H1 (cell line): ENCODE measurements around the gene BRICD5. TPM values are rescaled to one million over a fixed set of nuclear protein-coding genes. Genes with fewer than 3 reads are reported as not detected.

Experiments used
- CTCF ChIA-PET: fragments of 300-600 bp; sonication (Branson Sonifier 250); formaldehyde crosslinking; loops from one replicate; lab custom pipeline; 2021; ENCODE audit not compliant: partially characterized antibody; lab: Charles Lee
- POLR2A ChIA-PET: fragments of 300-600 bp; sonication (Branson Sonifier 250); formaldehyde crosslinking; loops from one replicate; lab custom pipeline; 2021; ENCODE audit warnings: inconsistent platforms; ENCODE audit not compliant: partially characterized antibody; lab: Charles Lee
- DNase-seq, 2 experiments: peaks; one replicate each; pipeline versions ENCODE4 v3.0.0 to v3.0.0-alpha.2; 2010 to 2022; ENCODE audit warnings: low spot score in 2 of 2, low read depth in 1 of 2, mixed read lengths in 1 of 2
- FAIRE-seq: peaks from 2 replicates; lab custom pipeline; 2011; peaks lifted over from hg19 to GRCh38; lab: Jason Lieb, UNC
- H2AFZ ChIP-seq: 2 replicates; pipeline ENCODE4 v1.8.1; 2012; ENCODE audit warnings: low read length, inconsistent platforms
- H2AK5ac ChIP-seq: 2 replicates; pipeline ENCODE4 v1.6.1; 2013; ENCODE audit warnings: low read depth, low read length
- H2BK120ac ChIP-seq: replicated peaks from 2 replicates; pipeline ENCODE3; 2013; ENCODE audit warnings: low read depth, low read length, inconsistent platforms
- H2BK12ac ChIP-seq: 2 replicates; pipeline ENCODE4 v1.6.1; 2013; ENCODE audit warnings: low read depth, low read length
- H2BK15ac ChIP-seq: 2 replicates; pipeline ENCODE4 v1.6.1; 2013; ENCODE audit warnings: low read length
- H2BK20ac ChIP-seq: 2 replicates; pipeline ENCODE4 v1.6.1; 2013; ENCODE audit warnings: low read length
- H2BK5ac ChIP-seq: 2 replicates; pipeline ENCODE4 v1.6.1; 2013; ENCODE audit warnings: low read depth, low read length
- H3K14ac ChIP-seq: 2 replicates; pipeline ENCODE4 v1.6.1; 2013; ENCODE audit warnings: inconsistent platforms; ENCODE audit not compliant: insufficient read length
- H3K18ac ChIP-seq: 2 replicates; pipeline ENCODE4 v1.6.1; 2013; ENCODE audit warnings: low read length; ENCODE audit errors: extremely low read depth
- H3K23ac ChIP-seq: 2 replicates; pipeline ENCODE4 v1.6.1; 2013; ENCODE audit warnings: inconsistent platforms; ENCODE audit not compliant: insufficient read length
- H3K23me2 ChIP-seq: 2 replicates; pipeline ENCODE4 v1.6.1; 2013; ENCODE audit warnings: low read depth, low read length
- H3K27ac ChIP-seq: 2 replicates; pipeline ENCODE4 v1.6.1; 2011; ENCODE audit warnings: low read depth, low read length, inconsistent platforms
- H3K27me3 ChIP-seq, 4 experiments: replicated peaks in 1 of 4; 1 replicate in 1 of 4; 2 replicates in 3 of 4; pipeline versions ENCODE4 v1.6.1 to v1.8.1; 2011 to 2013; ENCODE audit warnings: low read length in 3 of 4, mild to moderate bottlenecking in 3 of 4, inconsistent platforms in 2 of 4, mixed read lengths in 2 of 4, moderate library complexity in 1 of 4; ENCODE audit not compliant: control insufficient read depth in 3 of 4, insufficient read depth in 3 of 4; ENCODE audit errors: extremely low read depth in 1 of 4
- H3K36me3 ChIP-seq, 4 experiments: 2 replicates each; pipeline versions ENCODE4 v1.6.1 to v1.8.1; 2011 to 2013; ENCODE audit warnings: mild to moderate bottlenecking in 4 of 4, low read length in 3 of 4, moderate library complexity in 2 of 4, control low read depth in 1 of 4, inconsistent platforms in 1 of 4; ENCODE audit not compliant: insufficient read depth in 4 of 4, control insufficient read depth in 2 of 4
- H3K4ac ChIP-seq: replicated peaks from 2 replicates; pipeline ENCODE3; 2013; ENCODE audit warnings: low read length, low read depth, mixed read lengths, inconsistent platforms; ENCODE audit not compliant: insufficient read length
- H3K4me1 ChIP-seq, 4 experiments: replicated peaks in 1 of 4; 1 replicate in 1 of 4; 2 replicates in 3 of 4; pipeline versions ENCODE4 v1.6.1 to v1.8.1; 2011 to 2013; ENCODE audit warnings: low read length in 3 of 4, inconsistent platforms in 2 of 4, mixed read lengths in 1 of 4; ENCODE audit not compliant: insufficient read depth in 4 of 4, control insufficient read depth in 3 of 4
- H3K4me2 ChIP-seq, 2 experiments: 2 replicates each; pipeline versions ENCODE4 v1.6.1 to v1.8.1; 2011 to 2013; ENCODE audit warnings: low read depth in 2 of 2, low read length in 2 of 2, control low read depth in 1 of 2, inconsistent platforms in 1 of 2, mild to moderate bottlenecking in 1 of 2; ENCODE audit not compliant: insufficient read depth in 1 of 2
- H3K4me3 ChIP-seq, 4 experiments: fragments of 200-600, 300-600 bp in 1 of 4; sonication (generic), shearing (Covaris generic), sonication (Bioruptor Twin) in 1 of 4; 2 replicates each; pipeline versions ENCODE4 v1.5.1 to v1.8.1; 2011 to 2016; ENCODE audit warnings: low read length in 4 of 4, low read depth in 3 of 4, control low read depth in 2 of 4, inconsistent platforms in 2 of 4, mild to moderate bottlenecking in 2 of 4, mixed read lengths in 1 of 4, moderate library complexity in 1 of 4; ENCODE audit not compliant: insufficient read depth in 2 of 4; ENCODE audit errors: extremely low read depth in 1 of 4
- H3K56ac ChIP-seq: replicated peaks from 2 replicates; pipeline ENCODE3; 2013; ENCODE audit warnings: low read depth, mild to moderate bottlenecking, mixed read lengths, low read length, inconsistent platforms; ENCODE audit not compliant: insufficient read length
- H3K79me1 ChIP-seq: 2 replicates; pipeline ENCODE4 v1.6.1; 2013; ENCODE audit warnings: low read depth, low read length, control low read depth
- H3K79me2 ChIP-seq, 2 experiments: 2 replicates each; pipeline versions ENCODE4 v1.6.1 to v1.8.1; 2012 to 2013; ENCODE audit warnings: low read length in 2 of 2, mild to moderate bottlenecking in 2 of 2, inconsistent platforms in 1 of 2; ENCODE audit not compliant: insufficient read depth in 2 of 2, control insufficient read depth in 1 of 2
- H3K9ac ChIP-seq, 4 experiments: replicated peaks in 1 of 4; 1 replicate in 1 of 4; 2 replicates in 3 of 4; pipeline versions ENCODE4 v1.6.1 to v1.8.1; 2011 to 2013; ENCODE audit warnings: low read depth in 3 of 4, low read length in 3 of 4, control low read depth in 2 of 4, mild to moderate bottlenecking in 2 of 4, moderate library complexity in 2 of 4, inconsistent platforms in 1 of 4; ENCODE audit errors: extremely low read depth in 1 of 4
- H3K9me3 ChIP-seq, 2 experiments: 2 replicates each; pipeline versions ENCODE4 v1.6.1 to v1.8.1; 2012 to 2013; ENCODE audit warnings: mild to moderate bottlenecking in 2 of 2, moderate library complexity in 2 of 2, control low read depth in 1 of 2, inconsistent platforms in 1 of 2, low read depth in 1 of 2, low read length in 1 of 2, mixed read lengths in 1 of 2; ENCODE audit not compliant: insufficient read depth in 2 of 2
- H4K20me1 ChIP-seq, 2 experiments: replicated peaks in 1 of 2; 2 replicates each; pipeline versions ENCODE3 to v1.8.1; 2011 to 2013; ENCODE audit warnings: inconsistent platforms in 2 of 2, low read length in 2 of 2, mild to moderate bottlenecking in 1 of 2; ENCODE audit not compliant: insufficient read depth in 2 of 2, control insufficient read depth in 1 of 2
- H4K5ac ChIP-seq: 2 replicates; pipeline ENCODE4 v1.6.1; 2013; ENCODE audit warnings: low read length, low read depth, mixed read lengths, inconsistent platforms; ENCODE audit not compliant: insufficient read length
- H4K8ac ChIP-seq: 2 replicates; pipeline ENCODE4 v1.8.0; 2013; ENCODE audit warnings: mild to moderate bottlenecking, moderate library complexity, low read length, inconsistent platforms; ENCODE audit not compliant: insufficient read depth; ENCODE audit errors: extremely low read depth
- H4K91ac ChIP-seq: replicated peaks from 2 replicates; pipeline ENCODE3; 2013; ENCODE audit warnings: low read length, mixed read lengths, inconsistent platforms; ENCODE audit not compliant: insufficient read length
- BACH1 ChIP-seq: IDR thresholded peaks from 2 replicates; pipeline ENCODE4 v1.6.1; 2012; ENCODE audit warnings: low read length, improper control_type of control experiment
- GTF2F1 ChIP-seq: IDR thresholded peaks from 2 replicates; pipeline ENCODE4 v1.6.1; 2012; ENCODE audit warnings: low read depth, low read length, improper control_type of control experiment, borderline replicate concordance
- SAP30 ChIP-seq: fragments of 300-600 bp; sonication (generic); IDR thresholded peaks from 2 replicates; pipeline ENCODE4 v1.7.1; 2012; ENCODE audit warnings: low read length, moderate library complexity, mild to moderate bottlenecking, inconsistent platforms; ENCODE audit not compliant: insufficient read depth, insufficient replicate concordance
- WGBS, 2 experiments: shearing (Covaris generic) in 1 of 2; methylation state at CpG; one replicate each; pipeline versions ENCODE4 v1.1.6 to v1.1.7; 2013 to 2015; ENCODE audit warnings: low lambda C conversion rate in 2 of 2, mixed read lengths in 2 of 2, inconsistent platforms in 1 of 2, low coverage in 1 of 2, missing lambda C conversion rate in 1 of 2; ENCODE audit not compliant: insufficient replicate concordance in 2 of 2, insufficient coverage in 1 of 2, insufficient read length in 1 of 2; ENCODE audit errors: extremely low coverage in 1 of 2, missing lambda C conversion rate in 1 of 2; 5-methylcytosine and 5-hydroxymethylcytosine counted together
- polyA plus RNA-seq, 7 experiments: library from polyadenylated mRNA; depleted of rRNA in 3 of 7; stranded (reverse) in 5 of 7; unstranded in 2 of 7; fragments of >200 nt in 5 of 7; fragments of 200-250 nt in 2 of 7; gene quantifications; 1 replicate in 5 of 7; 2 replicates in 1 of 7; 4 replicates in 1 of 7; pipeline versions ENCODE4 v1.2.1 to v1.2.3, GENCODE V29; 2011 to 2013; ENCODE audit warnings: missing spikeins in 2 of 7, mixed read lengths in 2 of 7
- total RNA-seq: library from RNA; stranded (reverse); fragmentation: NEBNext Ultra II Directional; extraction: Animal tissue kit (Norgen Biotek cat#: 25700); gene quantifications from 2 replicates; pipeline ENCODE4 v1.2.1, GENCODE V29; 2021
- TF ChIP-seq, protein P1 (sequence below): IDR thresholded peaks from 2 replicates; pipeline ENCODE4 v1.6.1; 2012; ENCODE audit warnings: inconsistent platforms
- TF ChIP-seq, protein P2 (sequence below): IDR thresholded peaks from 2 replicates; pipeline ENCODE4 v1.6.1; 2012; ENCODE audit warnings: low read length, inconsistent platforms

BRICD5 gene
- total and polyA plus RNA-seq, 2 of the 8 experiments (the other 6 are each of a cell fraction or from before 2014, with no cell fraction given) = 8.5 to 14.2 TPM

DNA sequence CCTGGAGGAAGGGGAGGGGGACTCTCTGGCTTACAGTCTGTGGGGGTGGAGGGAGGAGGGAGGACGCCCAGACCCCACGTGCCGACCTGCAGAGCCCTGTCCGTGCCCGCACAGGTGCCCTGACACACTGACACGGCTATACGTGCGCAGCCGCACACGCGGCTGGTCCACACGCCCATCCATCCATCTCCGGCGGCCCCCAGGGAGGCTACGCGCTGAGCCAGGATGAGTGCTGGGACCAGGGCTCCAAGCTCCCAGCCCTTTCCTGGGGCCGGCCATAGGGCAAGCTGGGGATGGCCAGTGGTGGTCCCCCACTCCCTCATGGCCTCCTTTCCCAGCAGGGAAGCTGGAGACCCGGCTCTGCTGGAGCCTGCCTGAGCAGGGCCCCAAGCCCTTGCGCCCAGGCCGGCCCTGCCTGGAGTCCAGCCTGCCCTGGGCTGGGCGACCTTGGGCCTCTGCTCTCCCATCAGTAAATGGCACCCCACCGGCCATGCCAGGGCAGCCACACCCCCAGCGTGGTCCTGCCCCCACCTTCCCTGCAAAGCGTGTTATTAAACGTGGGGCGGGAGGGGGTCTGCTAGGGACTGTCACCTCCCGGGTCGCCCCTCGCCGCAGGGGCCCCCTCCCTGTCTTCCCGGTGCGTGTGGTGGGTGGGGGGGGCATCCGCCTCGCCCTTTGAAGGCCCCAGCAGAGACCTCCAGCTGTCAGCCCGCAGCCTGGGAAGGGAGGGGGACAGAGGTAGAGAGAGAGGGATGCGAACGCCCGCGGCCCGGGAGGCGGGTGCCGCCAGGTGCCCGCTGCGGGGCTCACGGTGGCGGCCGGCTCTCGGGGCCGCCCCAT, 15.1 kb downstream of the BRICD5 start:
- H2AFZ ChIP-seq = no peak overlapping the region
- no peak overlapping the region for H3K27ac ChIP-seq
- H3K4me3 ChIP-seq = peak overlapping the region; percentile 39 to 74 (median 48)
- ChIA-PET CTCF (interaction anchor here (0.7 to 3.2 kb wide), 32 partner anchors 8 to 454 kb away, joined by 3 to 26 read pairs (median 4); partner anchors contain the start of genes BRICD5, DNASE1L2, E4F1 and ECI1), POLR2A (interaction anchor here (0.7 to 6.9 kb wide), 18 partner anchors 8 to 306 kb away, joined by 3 to 63 read pairs (median 5); partner anchors contain the start of genes BRICD5, DNASE1L2, ECI1 and MLST8)
- peaks cover 4 to 34% (median 24%) of the 10 kb centered on the region in 4 experiments for H3K27me3 ChIP-seq
- no peak overlapping the region for H2BK12ac ChIP-seq
- no peak overlapping the region for H4K91ac ChIP-seq
- H4K20me1 ChIP-seq = peaks cover 4 to 14% of the 10 kb centered on the region in 2 experiments
- H3K79me1 ChIP-seq = no peaks in the 10 kb centered on the region
- no peak overlapping the region for H2BK5ac ChIP-seq
- no peak overlapping the region for H2BK120ac ChIP-seq
- H2BK15ac ChIP-seq = no peak overlapping the region
- H3K14ac ChIP-seq = no peak overlapping the region
- no peaks in the 10 kb centered on the region for H3K9me3 ChIP-seq
- no peak for FAIRE-seq
- H4K8ac ChIP-seq = no peak overlapping the region
- H2BK20ac ChIP-seq = no peak overlapping the region
- no peaks in the 10 kb centered on the region for H3K79me2 ChIP-seq
- no peaks in the 10 kb centered on the region for H3K36me3 ChIP-seq
- no peak overlapping the region for H3K56ac ChIP-seq
- peak in 1 of 2 experiments; percentile 75 for DNase-seq
- H3K18ac ChIP-seq = no peak overlapping the region; the same call in 1 of the 2 replicates
- WGBS, 2 experiments = 14% methylated on average over 18 of the region's 49 CpGs; no CpG with 5 or more reads in 1 of the 2 experiments
- H3K4ac ChIP-seq = no peak overlapping the region
- peaks cover 0 to 10% (median 3%) of the 10 kb centered on the region in 4 experiments; a peak in 4 of 7 replicates for H3K4me1 ChIP-seq
- no peak overlapping the region for H2AK5ac ChIP-seq
- no peak overlapping the region for H4K5ac ChIP-seq
- H3K23ac ChIP-seq = no peak overlapping the region
- no peak overlapping the region for H3K9ac ChIP-seq
- H3K4me2 ChIP-seq = peak overlapping the region; percentile 52 to 97
- peaks cover 8% of the 10 kb centered on the region; the same call in 1 of the 2 replicates for H3K23me2 ChIP-seq
- TF ChIP-seq BACH1 = no peak
- TF ChIP-seq, protein P1, sequence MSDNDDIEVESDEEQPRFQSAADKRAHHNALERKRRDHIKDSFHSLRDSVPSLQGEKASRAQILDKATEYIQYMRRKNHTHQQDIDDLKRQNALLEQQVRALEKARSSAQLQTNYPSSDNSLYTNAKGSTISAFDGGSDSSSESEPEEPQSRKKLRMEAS = no peak
- TF ChIP-seq GTF2F1 = no peak
- TF ChIP-seq, protein P2, sequence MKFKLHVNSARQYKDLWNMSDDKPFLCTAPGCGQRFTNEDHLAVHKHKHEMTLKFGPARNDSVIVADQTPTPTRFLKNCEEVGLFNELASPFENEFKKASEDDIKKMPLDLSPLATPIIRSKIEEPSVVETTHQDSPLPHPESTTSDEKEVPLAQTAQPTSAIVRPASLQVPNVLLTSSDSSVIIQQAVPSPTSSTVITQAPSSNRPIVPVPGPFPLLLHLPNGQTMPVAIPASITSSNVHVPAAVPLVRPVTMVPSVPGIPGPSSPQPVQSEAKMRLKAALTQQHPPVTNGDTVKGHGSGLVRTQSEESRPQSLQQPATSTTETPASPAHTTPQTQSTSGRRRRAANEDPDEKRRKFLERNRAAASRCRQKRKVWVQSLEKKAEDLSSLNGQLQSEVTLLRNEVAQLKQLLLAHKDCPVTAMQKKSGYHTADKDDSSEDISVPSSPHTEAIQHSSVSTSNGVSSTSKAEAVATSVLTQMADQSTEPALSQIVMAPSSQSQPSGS = no peak
- no peak for TF ChIP-seq SAP30
